HepG2 (cell line): ENCODE results near the gene LUZP2.

Experiments used
- EEA1 ChIP-seq: sonication (generic); formaldehyde crosslinking; IDR thresholded peaks from 2 replicates; pipeline ENCODE4 v1.5.1; 2020; ENCODE audit warnings: mild to moderate bottlenecking, missing genetic modification reagents, borderline replicate concordance
- HMGXB4 ChIP-seq, 2 experiments: sonication (generic) in 1 of 2; formaldehyde crosslinking in 1 of 2; IDR thresholded peaks; 2 replicates each; pipeline versions ENCODE4 v1.4.0 to v1.6.1; 2018 to 2020; ENCODE audit warnings: missing genetic modification reagents in 2 of 2, borderline replicate concordance in 1 of 2, low read depth in 1 of 2, mild to moderate bottlenecking in 1 of 2, missing biosample characterization in 1 of 2
- JARID2 ChIP-seq: sonication (generic); formaldehyde crosslinking; IDR thresholded peaks from 2 replicates; pipeline ENCODE4 v1.8.1; 2023; ENCODE audit warnings: missing genetic modification reagents, inconsistent platforms; ENCODE audit not compliant: insufficient replicate concordance
- KDM5A ChIP-seq: fragments of 200-600 bp; sonication (generic); IDR thresholded peaks from 2 replicates; pipeline ENCODE4 v1.7.0; 2018; ENCODE audit warnings: antibody characterized with exemption, mild to moderate bottlenecking, low read length, borderline replicate concordance
- KLF9 ChIP-seq: IDR thresholded peaks from 2 replicates; pipeline ENCODE4 v1.6.1; 2016; ENCODE audit warnings: low read depth
- TAF1 ChIP-seq: sonication (generic); formaldehyde crosslinking; IDR thresholded peaks from 2 replicates; pipeline ENCODE4 v1.4.0; 2020; ENCODE audit warnings: missing genetic modification reagents
- ZSCAN29 ChIP-seq: sonication (generic); formaldehyde crosslinking; conservative IDR thresholded peaks from 2 replicates; pipeline ENCODE4 v1.4.0; 2020; ENCODE audit warnings: mild to moderate bottlenecking, missing genetic modification reagents

GRCh38 chr11:24855951-24856350, 359.1 kb downstream of the LUZP2 start:
- TF ChIP-seq HMGXB4 (CRISPR knock-in tag; IDR thresholded peaks at IDR 0.05; ENCODE audit: borderline replicate concordance in 1 of 2, low read depth in 1 of 2) (no peak), ZSCAN29 (no peak), EEA1 (CRISPR knock-in tag) (no peak), KLF9 (CRISPR knock-in tag) (no peak), TAF1 (CRISPR knock-in tag) (no peak), JARID2 (no peak), KDM5A (no peak)
